ENCODE data around the gene SPTBN2.

SPTBN2 gene

DNA sequence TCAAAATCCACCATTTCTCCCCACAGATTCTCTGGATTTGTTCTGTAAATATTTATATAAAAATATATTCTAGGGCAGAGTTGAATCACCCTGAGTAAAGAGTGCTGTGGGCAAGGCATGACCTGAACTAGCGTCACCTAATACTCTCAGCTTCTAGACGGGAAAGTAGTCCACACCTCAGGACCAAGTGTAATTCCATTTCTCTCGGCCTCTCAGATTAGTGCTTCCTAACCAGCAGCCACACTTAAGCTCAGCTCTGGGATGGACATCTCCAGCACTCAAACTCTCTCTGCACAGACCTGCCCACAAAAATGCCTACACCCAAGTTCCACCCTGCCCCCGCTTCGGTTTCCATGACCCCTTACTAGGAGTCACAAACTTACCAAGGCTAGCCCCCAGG is 5.3 kb downstream of the SPTBN2 start:
- DNase-seq, result no peak

GRCh38 chr11:66722745-66723651 is 6.0 kb downstream of the SPTBN2 start:
- DNase-seq, result no peak

GRCh38 chr11:66721939-66722338 is 7.1 kb downstream of the SPTBN2 start:
- DNase-seq, result no peak

DNA sequence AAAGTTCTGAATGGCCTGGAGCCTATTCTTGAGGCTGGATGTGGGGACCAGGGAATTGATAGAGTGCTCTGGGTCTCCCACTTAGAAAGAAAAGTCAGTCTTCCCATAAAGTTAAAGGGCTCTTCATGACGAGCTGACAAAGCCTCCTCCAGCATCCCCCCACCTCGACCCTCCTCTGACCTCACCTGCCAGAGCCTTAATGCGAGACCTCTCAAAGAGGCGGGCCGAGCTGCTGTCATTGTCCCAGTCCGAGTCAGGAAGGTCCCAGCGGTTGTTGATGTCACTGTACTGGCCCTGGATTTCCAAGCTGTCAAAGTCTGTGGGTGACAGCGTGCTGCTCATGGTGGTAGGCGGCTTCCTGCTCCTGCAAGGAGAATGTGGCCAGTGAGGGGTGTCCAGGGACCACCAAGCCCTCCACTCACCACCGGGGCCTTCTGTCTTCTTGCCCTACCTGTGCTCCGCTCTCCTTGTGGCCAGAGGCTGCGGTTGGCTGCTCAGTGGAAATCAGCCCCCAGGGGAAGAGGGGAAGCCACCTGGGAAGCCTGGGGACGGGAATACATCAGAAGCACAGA is 8.0 kb downstream of the SPTBN2 start:
- no peak for DNase-seq

GRCh38 chr11:66720223-66720898 is 8.7 kb downstream of the SPTBN2 start:
- peak; percentile 11 for DNase-seq

DNA sequence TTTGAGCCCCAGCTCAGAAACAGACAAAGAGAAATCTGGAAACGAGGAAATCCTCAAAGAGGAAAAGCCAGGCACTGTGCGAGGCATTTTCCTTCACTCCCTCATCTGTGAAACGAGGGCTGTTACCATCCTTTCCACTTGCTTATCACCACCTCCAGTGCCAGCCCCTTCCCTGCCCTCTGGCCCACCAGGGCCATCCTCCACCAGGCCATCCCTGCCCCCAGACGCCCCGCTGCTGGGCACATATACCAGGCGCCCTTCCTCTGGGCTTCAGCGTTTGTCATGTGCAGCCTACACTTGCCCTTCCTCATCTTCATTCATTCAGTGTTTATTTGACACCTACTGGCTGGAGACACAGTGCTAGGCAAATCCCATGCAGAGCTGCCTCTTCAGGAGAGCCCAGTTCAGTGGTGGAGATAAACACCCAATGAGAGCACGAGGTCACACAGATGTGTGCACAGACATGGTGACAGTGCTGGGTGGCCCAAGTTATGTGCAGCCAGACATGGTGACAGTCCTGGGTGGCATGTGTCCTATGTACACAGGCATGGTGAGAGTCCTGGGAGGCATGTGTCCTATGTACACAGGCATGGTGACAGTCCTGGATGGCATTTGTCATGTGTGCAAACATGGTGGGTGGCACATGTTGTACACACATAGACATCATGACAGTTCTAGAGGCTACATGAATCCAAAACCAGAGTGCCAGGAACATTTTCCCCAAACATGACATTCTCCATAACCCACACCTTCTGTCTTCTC is 9.7 kb downstream of the SPTBN2 start:
- no peak for DNase-seq

DNA sequence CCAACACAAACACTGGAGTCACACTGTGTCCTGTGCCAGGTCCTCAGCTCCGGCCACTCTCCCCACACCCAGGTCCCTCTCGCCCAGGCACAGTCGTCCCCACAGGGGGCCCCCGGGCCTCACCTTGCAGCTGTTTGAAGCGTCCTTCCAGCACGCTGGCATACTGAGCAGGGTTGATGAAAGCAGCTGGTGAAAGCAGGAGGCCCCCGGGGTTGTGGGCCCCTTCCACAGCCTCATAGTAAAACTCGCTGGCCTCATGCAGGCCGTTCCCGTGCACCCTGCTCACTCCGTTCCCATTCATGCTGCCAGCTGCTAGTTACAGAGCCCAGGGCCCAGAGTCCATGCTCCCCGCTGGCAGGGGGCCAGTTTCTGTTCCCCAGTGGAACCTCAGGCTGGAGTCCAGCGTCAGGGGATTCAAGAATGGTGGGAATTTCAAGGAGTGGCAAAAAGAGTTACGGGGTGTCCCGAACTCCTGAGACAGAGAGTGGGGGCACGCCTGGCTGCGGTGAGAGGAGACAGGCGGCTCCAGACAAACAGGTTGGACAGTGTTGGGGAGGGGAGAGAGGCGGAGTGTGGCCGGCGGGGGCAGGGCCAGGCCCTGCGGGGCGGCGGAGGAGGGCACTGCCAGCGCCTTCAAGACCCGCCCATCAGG is 10.6 kb downstream of the SPTBN2 start:
- no peak for DNase-seq

- DNase-seq, result no peak
Measured at GRCh38 chr11:66717925-66718319, 11.1 kb downstream of the SPTBN2 start.

GRCh38 chr11:66716996-66717395 is 12.0 kb downstream of the SPTBN2 start:
- DNase-seq, result no peak

DNA sequence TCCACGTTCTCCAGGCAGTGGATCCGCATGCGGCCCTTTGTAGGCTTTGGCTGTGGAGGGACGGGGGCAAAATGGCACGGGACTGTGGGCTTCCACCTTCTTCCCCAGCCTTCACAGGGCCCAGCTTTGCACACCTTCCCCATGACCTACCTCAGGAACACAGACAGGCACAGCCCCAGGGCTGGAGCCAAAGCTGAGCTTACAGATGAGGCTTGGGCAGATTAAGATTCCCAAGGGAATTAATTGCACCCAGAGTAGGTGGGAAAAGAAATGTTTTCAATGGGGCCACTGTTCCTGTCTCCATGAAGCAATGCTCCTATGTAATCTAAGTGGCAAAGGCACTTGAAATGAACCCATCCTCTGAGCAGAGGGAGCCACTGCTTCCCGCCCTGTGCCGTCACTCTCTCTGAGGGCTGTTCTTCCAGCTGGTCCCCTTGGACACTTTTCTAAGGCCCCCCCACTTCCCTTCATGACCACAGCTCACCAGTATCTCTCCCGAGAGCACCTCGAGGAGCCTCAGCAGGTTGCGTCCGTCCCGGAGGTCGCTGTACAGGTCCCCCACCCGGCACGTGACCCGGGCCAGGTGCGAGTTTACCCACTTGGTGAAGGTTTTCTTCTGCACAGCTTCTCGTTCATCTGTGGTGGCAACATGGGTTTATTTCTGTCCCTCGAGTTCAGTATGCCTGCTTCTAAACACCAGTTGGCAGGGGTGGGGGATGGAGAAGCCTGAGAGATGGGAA is 13.5 kb downstream of the SPTBN2 start:
- DNase-seq, result no peak

GRCh38 chr11:66713746-66714480 is 15.1 kb downstream of the SPTBN2 start:
- DNase-seq, result no peak

DNA sequence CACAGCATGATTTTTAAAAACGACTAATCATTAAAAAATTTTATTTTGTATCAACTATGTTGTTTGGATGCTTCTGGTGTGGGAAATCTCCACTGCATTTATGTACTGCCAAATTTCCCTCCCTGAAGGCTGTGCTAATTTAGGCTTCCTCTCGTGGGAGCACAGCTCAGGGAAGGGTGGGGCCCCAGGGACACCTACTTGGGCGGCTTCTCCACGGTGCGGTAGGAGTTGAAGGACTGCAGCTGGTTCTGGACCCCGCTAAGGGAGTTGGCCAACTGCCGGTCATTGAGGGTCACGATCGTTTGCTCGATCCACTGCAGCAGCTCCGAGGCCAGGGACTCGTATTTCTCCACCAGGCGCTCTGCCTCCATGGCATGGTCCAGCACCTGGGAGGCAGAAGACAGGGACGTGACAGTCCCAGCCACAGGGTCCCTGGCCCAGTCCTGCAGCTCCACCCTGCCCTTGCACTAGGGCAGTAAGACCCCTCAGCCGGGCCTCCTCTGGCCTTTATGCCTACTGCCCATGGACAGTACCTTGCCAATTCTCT is 18.6 kb downstream of the SPTBN2 start:
- no peak for DNase-seq

DNA sequence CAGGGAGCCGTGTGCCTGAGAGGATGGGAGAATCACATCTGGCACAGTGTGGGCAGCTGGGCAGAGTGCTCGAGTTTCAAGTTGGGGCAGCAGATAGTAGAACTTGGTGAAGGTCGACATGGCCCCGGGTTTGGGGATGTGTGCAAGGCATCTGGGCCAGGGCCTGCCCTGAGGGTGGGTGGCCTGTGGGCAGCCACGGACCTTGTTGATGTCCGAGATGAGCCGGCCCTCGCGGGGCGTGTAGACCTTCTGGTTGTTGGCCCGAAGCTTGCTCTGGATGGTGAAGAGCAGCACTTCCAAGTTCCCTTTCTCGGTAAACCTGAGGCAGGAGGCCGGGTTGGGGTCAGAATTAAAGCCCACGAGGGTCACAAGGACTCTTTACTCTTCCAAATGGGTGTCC is 20.3 kb downstream of the SPTBN2 start:
- no peak for DNase-seq

GRCh38 chr11:66708094-66708493 is 20.9 kb downstream of the SPTBN2 start:
- no peak for DNase-seq

DNA sequence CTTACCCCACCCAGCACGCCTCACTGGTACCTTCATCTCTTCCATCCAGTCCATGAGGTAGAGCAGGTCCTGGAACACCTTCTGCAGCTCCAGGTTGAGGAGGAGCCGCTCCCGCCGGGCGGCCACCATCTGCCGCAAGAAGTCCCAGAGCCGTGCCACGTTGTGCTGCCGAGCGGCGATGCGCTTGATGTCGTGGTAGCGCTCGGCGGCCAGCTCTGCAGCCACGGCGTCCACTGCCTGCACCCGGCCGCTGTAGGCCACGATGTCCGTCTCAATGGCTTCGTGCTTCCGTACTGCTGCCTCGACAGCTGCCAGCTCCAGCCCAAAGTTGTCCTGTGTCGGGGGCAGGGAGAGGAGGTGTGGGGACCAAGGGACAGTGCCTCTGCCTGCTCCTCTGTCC is 21.5 kb downstream of the SPTBN2 start:
- DNase-seq, result no peak

GRCh38 chr11:66706989-66707388 is 22.0 kb downstream of the SPTBN2 start:
- DNase-seq, result no peak

DNA sequence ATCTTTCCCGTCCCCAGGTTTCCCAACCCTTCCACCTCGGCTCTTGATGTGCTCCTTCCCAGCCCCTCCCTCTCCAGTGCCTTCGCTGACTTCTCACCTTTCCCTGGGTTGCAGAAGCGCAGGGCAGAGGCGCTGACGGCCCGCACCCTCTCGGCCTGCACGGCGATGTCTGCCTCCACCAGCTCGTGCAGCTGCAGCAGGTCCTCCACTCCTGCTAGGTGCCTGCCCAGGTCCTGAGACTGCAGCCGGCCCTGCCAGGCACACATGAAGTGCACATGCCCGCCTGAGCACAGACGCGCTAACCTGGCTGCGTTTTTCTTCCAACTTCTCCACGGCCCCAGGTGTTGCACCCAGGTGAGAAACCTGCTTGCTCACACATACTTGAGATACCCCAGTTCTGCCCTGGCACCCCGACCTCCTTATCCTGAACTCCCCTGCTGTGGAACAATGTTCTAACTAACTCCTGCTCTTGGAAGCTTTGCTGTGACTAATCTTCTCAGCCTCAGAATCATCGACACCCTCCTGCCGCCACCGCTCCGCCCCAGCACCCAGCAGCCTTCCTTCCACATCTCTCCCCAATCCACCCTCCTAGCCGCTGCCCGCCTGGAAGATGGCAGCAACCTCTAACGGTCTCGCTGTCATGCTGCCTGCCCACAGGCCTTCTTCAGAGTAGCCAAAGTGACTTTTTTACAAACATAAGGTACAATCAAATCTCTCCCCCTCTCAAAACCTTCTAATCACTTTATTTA is 23.3 kb downstream of the SPTBN2 start:
- DNase-seq, result no peak

- DNase-seq, result no peak
Measured at GRCh38 chr11:66704659-66705360, 24.2 kb downstream of the SPTBN2 start.

- DNase-seq, result no peak
Measured at GRCh38 chr11:66701432-66702240, 27.4 kb downstream of the SPTBN2 start.
